GM21576 (cell line): ENCODE measurements around the gene ATM.

Source experiments
- ATAC-seq: cut with Tn5 transposase; IDR thresholded peaks from one replicate; pipeline ENCODE4 v1.9.1; 2021; ENCODE audit warnings: mild to moderate bottlenecking, moderate library complexity; ENCODE audit not compliant: unreplicated experiment

Gene ATM, protein sequence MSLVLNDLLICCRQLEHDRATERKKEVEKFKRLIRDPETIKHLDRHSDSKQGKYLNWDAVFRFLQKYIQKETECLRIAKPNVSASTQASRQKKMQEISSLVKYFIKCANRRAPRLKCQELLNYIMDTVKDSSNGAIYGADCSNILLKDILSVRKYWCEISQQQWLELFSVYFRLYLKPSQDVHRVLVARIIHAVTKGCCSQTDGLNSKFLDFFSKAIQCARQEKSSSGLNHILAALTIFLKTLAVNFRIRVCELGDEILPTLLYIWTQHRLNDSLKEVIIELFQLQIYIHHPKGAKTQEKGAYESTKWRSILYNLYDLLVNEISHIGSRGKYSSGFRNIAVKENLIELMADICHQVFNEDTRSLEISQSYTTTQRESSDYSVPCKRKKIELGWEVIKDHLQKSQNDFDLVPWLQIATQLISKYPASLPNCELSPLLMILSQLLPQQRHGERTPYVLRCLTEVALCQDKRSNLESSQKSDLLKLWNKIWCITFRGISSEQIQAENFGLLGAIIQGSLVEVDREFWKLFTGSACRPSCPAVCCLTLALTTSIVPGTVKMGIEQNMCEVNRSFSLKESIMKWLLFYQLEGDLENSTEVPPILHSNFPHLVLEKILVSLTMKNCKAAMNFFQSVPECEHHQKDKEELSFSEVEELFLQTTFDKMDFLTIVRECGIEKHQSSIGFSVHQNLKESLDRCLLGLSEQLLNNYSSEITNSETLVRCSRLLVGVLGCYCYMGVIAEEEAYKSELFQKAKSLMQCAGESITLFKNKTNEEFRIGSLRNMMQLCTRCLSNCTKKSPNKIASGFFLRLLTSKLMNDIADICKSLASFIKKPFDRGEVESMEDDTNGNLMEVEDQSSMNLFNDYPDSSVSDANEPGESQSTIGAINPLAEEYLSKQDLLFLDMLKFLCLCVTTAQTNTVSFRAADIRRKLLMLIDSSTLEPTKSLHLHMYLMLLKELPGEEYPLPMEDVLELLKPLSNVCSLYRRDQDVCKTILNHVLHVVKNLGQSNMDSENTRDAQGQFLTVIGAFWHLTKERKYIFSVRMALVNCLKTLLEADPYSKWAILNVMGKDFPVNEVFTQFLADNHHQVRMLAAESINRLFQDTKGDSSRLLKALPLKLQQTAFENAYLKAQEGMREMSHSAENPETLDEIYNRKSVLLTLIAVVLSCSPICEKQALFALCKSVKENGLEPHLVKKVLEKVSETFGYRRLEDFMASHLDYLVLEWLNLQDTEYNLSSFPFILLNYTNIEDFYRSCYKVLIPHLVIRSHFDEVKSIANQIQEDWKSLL (N-terminal part only)

DNA sequence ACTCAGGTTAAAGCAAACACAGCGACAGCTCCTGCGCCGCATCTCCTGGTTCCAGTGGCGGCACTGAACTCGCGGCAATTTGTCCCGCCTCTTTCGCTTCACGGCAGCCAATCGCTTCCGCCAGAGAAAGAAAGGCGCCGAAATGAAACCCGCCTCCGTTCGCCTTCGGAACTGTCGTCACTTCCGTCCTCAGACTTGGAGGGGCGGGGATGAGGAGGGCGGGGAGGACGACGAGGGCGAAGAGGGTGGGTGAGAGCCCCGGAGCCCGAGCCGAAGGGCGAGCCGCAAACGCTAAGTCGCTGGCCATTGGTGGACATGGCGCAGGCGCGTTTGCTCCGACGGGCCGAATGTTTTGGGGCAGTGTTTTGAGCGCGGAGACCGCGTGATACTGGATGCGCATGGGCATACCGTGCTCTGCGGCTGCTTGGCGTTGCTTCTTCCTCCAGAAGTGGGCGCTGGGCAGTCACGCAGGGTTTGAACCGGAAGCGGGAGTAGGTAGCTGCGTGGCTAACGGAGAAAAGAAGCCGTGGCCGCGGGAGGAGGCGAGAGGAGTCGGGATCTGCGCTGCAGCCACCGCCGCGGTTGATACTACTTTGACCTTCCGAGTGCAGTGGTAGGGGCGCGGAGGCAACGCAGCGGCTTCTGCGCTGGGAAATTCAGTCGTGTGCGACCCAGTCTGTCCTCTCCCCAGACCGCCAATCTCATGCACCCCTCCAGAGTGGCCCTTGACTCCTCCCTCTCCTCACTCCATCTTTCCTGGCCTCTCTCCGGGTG is at the start of gene ATM, which contains the start of gene NPAT:
Gene ATM, plus strand, starts transcription at position 494 of the 774 bp plus-strand sequence. CDS start 4,558 bp downstream, outside the sequence.
Gene NPAT, minus strand, starts transcription at position 65 of the 774 bp plus-strand sequence. CDS start 102 bp downstream, outside the sequence.
- ATAC-seq: peak; percentile 68

DNA sequence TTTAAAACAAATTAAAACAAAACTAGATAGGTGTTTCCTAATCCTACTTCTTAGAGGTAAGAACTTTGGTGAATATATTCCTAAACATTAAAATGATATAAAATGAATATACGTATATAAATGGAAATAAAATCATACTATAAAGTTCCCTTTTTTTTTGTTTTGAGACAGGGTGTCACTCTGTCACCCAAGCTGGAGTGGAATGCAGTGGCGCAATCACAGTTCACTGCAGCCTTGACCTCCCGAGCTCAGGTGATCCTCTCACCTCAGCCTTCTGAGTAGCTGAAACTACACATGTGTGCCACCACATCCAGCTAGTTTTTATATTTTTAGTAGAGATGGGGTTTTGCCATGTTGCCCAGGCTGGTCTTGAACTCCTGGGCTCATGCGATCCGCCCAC is 45.3 kb upstream of the ATM start:
- no peak for ATAC-seq

DNA sequence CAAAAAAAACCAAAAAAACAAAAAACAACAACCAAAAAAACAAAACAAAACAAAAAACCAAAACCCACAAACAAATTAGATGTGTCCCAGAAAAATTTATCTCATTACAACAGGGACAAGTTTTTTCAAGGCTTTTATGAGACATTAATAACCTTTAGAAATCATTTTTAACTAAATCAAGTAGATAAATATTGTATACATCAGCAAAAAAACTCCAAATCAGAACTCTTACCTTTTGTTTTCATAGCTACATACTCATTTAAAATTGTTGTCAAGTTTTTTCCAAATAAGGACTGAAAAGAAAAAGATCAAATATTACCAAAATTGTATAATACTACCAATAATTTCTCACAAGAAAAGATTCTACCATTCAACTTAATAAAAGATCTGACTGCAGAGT is 29.1 kb upstream of the ATM start:
- ATAC-seq: no peak

DNA sequence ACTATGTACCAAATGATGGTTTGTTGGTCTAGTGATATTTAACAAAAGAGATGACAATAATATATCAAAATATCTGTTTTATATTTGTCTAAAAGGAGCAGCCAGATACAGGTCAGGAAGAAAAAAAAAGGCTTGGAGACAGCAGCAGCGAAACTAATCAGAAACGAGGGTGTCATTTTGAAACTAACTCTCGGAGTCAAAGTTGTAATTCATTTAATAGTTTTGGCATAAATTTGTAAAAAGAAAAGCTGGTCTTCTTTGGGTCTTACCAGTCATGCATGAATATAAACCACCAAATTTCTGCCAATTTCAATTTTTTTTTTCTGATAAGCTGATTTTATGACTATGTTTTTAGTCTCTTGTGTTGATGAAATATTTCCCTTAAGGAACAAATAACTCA is 26.0 kb upstream of the ATM start:
- no peak for ATAC-seq

DNA sequence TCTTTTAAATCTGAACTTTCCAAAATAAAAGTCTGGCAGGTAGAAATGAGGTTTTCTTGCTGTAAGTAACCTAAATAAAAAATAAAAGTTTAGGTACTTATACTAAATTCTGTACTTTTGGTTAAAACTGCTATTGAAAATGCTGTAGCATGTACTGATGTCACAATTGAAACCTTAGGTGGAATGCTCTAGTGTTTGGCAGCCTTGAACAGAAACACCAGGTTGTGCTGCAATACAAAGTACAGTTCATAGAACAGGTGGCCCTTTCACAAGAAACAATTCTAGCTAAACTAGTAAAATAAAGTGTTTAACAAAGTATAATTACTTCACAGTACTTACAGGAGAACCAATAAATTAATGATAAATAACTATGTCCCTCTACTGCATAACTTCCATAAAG is 25.5 kb upstream of the ATM start:
- ATAC-seq: peak; percentile 40

DNA sequence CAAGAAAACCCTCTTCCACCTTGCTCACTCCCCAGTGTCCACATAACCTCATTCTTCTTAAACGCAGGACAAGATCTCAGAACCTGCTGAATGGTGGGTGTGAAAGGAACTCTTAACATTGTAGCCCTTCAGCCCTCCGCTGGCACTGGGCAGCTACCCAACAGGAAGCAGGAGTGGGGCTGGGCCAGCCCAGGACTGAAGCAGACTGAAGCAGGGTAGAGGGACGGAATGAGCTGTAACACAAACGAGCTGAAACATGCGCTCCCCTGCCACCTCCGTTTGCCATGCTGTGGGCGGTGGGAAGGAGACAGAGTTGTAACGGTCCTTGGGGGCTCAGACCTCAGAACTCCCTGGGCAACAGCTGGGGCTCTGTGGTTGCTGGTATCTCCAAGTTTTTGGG is 24.0 kb upstream of the ATM start:
- no peak for ATAC-seq

DNA sequence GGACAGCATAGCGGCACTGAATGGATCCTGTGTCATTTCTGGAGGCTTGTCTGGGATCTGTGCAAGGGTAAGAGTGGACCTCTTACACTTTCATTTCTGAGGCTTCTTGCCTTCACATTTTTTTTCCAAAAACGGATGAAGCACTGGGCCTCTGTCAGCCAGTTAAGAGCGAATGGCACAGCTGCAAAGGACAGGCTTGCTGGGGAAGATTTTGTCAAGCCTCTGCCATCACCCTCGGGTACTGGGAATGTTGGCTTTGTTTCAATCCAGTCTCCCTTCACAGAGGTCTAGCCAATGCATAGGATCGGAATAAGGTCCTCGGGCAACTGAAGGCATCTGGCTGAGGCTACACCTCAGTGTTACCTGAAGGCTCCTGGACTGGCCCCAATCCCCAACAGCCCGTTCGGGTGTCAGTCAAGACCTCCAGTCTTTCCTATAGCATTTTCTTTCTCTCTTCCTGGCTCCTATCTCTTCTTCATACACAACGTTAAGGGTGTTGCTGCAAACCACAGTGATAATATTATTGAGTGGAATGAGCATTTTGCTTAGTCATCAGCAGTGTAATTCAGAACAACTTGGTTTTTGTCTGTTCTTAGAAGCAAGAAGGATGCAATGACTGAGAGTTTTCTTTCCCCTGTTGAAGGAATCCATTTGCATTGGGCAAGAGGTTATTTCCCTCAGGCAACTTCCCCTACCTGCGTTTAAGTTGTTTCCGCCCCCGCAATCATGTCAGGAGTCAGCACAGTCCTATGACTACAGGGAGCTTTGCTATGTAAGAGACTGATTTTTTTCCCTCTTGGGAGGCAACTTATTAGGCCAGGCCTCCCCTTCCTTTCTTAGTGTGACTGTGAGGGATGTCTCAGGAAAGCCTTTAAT is 23.2 kb upstream of the ATM start:
- ATAC-seq: peak; percentile 74

DNA sequence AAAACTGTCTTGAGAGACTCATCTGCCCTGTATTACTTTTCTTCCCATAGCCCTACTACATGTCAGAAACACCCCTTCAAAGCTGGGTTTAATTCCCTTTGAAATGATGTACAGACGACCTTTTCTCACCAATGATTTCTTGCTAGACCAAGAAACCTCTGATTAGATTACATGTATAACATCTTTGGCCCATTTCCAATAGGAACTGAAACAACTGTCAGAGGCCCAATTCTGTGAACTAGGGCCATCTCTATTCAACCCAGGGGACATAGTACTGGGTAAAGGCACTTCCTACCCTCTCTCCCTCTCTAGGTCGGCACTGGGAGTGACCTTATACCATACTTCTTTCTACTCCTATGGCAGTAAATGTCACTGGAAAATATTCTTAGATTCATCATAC is 19.8 kb upstream of the ATM start:
- ATAC-seq: no peak

DNA sequence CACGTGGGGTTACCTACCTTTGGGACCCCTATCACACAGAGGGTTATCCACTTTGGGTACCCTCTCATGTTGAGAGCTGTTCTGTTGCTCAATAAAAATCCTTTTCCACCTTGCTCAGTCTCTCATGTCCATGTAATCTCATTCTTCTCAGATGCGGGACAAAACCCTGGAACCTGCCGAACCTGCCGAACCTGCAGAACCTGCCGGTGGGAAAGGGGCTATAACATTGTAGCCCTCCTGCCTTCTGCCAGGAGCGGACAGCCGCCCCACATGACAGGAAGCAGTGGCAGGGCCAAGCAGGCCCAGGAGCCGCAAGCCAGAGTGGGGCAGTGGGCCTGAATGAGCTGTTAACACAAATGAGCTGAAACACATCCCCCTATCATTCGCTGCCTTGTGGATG is 18.5 kb upstream of the ATM start:
- no peak for ATAC-seq

DNA sequence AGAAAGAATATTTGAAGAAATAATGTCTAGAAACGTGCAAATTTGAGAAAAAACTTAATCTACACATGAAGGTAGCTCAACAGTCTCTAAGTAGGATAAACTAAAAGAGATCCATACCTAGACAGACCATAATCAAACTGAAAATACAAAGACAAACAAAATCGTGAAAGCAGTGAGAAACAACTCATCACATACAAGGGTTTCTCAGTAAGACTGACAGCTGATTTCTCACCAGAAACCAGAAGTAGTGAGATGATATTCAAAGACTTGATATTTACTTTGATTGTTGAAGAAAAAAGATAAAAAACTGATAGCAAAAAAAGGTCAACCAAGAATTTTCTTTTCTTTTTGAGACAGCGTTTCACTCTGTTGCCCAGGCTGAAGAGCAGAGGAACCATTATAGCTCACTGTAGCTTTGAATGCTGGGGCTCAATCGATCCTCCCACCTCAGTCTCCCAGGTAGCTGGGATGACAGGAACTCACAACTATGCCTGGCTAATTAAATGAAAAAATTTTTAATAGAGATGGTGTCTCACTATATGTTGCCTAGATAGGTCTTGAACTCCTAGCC is 17.9 kb upstream of the ATM start:
- no peak for ATAC-seq

DNA sequence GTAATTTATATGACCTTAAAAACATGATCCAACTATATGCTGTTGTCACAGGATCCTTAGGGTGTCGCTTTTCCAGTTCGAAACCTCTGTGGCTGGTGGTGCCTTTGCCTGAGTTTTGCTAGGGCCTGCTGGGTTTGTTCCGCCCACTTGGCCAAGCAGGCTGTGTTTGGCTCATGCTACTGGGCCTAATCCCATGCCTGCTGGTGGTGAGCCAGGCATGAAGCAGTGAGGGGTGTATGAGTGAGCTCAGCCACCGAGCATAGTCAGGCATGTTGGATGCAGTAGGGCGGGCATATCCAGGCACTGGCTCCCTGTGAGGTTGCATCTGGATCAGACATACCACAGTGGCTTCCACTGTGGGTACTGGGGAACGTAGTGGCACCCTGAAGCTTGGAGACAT is 16.7 kb upstream of the ATM start:
- no peak for ATAC-seq

DNA sequence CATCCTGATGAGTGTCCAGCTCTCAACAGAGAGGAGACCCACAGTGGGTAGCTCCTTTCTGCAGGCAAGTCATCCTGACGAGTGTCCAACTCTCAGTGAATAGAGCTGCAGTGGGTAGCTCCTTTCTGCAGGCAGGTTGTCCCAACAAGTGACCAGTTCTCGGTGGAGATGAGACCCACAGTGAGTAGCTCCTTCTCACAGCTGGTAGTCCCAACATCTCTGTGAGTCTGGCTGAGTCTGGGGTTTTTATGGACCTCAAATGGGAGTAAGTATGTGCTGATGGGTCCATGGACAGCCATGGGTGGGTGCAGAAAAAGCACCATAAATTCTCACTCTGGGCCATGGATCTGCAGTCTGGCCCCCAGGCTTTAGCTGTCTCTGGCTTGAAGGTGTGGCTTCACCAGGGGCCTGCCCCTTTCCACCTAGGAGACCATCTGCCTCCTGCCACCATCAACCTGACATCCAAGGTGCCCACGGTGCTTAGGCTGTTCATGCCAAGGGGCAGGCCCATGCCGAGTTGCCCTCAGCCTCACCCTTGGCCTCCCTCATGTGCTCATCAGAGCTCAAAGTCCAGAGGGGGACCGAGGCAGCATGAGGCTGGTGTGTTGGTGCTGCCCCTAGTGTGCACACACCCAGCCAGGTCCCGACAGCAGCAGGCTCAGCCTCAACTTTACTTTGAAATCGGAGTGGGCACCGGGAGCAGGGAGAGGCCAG is 15.7 kb upstream of the ATM start:
- no peak for ATAC-seq

DNA sequence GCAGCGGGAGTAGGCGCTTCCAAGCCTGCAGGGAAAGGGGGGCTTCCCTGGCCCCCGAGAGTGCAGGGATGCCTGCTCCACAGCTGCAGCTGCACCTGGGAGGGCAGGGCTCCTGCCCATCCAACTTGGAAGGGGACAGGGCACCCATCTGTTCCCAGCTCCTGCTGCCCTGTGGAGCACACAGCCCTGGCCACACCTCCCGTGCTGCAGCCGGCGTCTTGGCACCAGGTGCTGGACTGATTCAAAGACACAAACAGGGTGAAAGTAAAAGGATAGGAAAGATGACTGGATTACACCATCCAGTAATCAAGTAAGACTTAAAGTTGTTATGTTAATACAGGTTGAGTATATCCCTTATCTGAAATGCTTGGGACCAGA is 15.2 kb upstream of the ATM start:
- ATAC-seq: no peak

DNA sequence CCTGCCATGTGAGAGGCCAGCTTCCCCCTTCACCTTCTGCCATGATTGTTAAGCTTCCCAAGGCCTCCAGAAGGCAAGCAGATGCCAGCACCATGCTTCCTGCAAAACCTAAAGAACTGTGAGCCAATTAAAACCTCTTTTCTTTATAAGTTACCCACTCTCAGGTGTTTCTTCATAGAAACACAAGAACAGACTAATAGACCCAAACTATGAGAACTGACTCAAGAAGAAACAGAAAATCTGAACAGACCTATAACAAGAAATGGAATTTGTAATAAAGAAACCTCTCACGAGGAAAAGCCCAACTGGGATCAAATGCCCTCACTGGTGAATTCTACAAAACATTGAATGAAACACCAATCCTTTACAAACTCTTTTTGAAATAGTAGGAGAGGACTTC is 12.4 kb upstream of the ATM start:
- ATAC-seq: no peak

DNA sequence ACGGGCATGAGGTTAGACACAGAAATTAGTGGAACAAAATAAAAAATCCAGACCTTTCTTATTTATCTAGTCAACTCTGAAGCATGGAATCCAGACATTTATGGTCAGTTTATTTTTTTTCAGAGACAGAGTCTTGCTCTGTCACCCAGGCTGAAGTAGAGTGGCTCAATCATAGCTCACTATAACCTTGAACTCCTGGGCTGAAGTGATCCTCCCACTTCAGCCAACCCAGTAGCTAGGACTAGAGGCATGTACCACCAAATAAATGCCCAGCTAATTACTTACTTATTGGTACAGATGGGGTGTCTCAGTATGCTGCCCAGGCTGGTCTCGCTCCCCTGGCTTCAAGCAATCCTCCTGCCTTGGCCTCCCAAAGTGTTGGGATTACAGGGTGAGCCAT is 9.1 kb upstream of the ATM start:
- ATAC-seq: no peak

DNA sequence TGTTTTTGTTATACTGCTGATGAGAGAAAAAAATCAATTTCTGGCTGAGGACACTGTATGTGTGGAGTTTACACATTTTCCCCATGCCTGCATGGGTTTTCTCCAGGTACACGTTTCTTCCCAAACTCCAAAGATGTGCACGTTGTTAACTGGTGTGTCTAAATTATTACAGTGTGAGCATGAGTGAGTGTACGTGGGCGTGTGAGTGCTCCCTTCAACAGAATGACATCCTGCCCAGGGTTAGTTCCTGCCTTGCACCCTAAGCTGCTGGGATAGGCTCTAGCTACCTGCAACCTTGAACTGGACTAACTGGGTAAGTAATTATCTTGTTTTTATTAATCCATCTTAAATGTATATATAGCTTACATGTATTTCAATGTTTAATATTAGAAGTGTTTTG is 5.9 kb upstream of the ATM start:
- ATAC-seq: no peak

DNA sequence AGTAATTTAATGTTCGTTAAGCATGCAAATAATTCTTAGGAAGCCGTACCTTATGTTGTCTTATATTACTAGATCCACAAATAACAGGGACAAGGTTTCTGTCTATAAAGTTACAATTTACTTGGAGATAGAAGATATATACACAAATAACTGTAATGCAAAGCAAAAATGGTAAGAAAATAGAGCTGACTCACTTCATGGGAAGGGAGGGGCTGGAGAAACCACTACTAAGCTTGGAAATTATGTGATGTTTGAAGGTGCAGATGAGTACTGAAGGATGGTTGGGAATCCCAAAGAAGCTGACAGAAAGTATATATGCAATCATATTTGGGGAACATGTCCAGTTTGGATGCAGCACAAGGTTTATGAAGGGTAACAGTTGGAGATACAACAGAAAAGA is 4.4 kb upstream of the ATM start:
- no peak for ATAC-seq
